Ramos (cell line): ENCODE data around the gene RXFP1.

Source experiments
- in situ Hi-C: fragments of 300-500 bp; cut with MboI; formaldehyde crosslinking; loops from one replicate; pipeline ENCODE4 v1.14.3; 2022; ENCODE audit warnings: low sequenced_read_pairs; ENCODE audit not compliant: unreplicated experiment

Gene RXFP1

DNA sequence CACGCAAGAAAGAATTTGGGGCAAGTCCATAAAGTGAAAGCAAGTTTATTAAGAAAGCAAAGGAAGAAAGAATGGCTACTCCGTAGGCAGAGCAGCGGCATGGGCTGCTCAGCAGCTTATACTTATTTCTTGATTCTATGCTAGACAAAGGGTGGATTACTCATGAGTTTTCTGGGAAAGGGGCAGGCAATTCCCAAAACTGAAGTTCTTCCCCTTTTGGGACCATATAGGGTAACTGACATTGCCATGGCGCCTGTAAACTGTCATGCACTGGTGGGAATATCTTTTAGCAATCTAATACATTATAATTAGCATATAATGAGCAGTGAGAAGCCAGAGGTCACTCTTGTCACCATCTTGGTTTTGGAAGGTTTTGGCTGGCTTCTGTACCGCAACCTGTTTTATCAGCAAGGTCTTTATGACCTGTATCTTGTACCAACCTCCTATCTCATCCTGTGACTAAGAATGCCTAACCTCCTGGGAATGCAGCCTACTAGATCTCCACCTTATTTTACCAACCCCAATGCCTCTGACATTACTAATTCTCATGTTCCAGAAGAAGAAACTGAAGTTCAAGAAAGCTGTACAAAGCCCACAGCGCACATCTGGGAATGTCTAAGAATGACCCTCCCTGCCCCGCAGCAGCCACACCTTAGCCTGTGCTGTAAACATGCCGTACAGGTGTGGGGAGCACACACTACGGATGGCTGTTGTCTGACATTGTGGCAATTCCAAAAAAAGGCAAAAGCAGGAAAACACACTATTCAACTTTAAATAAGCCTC lies 18.6 kb downstream of the RXFP1 start:
- in situ Hi-C loops: no loop called here

DNA sequence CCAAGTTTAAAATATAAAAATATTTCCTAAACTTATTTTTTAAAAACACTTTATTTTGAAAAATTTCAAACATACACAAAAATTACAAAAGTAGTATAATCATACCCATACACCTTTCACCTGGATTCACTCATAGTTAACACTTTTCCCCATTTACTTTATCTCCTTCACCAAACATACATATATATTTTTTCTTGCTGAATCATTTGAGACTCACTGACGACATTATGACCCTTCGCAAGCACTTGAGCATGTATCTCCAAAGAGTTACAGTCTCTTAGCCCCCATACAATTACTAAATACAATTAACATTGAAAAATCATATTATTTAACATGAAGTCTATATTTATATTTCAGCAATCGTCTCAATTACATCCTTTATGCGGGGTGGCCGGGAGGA lies 19.8 kb downstream of the RXFP1 start:
- in situ Hi-C loops: no loop called here

DNA sequence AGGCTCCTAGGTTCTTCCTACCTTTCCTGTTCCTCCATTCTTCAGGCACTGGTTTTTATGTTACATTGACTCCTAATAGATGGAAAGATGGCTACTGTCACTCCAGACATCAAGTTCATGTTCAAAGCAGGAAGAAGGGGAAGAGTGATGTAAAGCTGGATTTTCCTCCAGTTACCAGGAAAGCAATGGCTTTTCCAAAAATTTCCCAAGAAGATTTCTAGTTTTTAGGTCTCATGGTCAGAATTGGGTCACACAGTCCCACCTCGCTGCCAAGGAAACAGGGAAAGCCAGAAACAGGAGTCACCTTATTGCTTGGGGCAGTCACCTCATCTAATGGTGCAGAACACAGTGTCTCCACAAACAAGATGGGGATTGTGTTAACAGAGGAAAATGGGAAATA lies 21.5 kb downstream of the RXFP1 start:
- in situ Hi-C loops: no loop called here

DNA sequence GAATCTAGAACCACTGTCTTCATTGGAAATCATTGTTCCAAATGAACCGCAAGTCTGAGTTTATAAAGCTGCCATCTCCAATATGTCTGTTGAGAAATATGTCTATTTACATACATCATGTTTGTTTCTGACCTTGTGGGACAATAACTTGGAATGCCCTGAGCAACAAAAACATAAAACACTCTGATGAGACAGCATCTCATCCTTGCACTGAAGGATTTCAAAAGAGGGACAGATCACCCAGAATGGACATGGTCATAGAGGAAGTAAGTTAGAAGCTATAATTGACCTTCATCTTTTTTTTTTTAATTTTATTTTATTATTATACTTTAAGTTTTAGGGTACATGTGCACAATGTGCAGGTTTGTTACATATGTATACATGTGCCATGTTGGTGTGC lies 22.5 kb downstream of the RXFP1 start:
- in situ Hi-C loops: no loop called here

DNA sequence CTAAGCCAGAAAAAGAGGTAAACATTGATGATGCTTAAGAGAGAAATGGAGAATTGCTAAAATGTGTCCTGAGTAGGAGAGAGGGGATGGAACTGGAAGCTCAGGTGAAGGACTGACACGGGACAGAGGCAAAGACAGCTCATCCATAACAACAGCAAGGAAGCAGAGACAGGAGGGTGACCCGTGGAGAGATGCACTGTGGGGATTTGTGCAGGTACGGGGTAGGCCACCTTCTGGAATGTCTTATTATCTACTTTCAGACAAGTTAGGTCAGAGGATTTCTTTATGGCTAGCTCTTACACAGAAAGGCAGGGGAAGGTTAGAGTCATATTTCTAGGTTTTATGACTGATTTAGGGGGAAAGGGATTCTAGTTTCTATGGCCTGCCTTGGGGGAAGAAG lies 31.7 kb downstream of the RXFP1 start:
- in situ Hi-C loops: no loop called here

DNA sequence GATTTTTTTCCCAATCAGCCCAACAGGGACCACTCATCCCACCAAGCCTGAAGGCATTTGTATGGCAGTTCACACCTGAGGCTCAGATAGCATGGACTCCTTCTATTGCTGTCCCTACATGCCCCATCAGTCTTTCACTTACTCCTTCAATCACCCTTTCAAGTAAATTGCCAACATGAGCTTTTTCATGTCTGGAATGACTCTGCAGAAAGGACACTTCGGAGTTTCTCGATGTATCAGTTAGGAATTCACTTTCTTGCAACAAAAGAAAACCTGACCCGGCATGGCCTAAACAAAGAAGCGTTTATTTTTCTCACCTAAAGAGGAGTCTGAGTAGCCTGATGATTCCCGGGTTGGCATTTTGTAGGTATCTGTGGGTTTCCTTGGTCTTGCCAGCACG lies 38.6 kb downstream of the RXFP1 start:
- in situ Hi-C loops: no loop called here

DNA sequence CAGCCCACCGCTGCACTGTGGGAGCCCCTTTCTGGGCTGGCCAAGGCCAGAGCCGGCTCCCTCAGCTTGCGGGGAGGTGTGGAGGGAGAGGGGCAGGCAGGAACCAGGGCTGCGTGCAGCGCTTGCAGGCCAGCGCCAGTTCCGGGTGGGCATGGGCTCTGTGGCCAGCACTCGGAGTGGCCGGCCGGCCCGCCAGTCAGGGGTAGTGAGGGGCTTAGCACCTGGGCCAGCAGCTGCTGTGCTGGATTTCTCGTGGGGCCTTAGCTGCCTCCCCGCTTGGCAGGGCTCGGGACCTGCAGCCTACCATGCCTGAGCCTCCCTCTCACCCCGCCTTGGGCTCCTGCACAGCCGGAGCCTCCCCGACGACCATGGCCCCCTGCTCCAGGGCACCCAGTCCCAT lies 45.2 kb downstream of the RXFP1 start:
- in situ Hi-C loops: no loop called here

DNA sequence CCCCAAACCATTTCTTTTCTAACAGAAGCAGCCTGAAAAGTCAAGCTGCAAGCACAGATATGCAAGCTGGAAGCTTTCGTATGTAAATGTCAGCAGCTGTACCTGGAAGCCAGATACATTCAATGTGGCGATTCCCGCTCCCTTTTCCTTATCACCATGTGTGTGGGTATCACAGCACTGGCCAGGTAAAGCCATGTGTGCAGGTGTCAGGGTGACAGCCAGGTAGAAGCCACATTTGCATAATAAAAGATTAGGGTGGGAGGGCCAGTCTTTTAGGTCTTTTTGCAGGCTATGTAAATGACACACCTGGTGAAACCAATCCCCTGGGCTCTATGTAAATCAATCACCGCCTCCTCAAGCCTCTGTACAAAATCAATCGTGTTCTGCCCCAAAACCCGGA lies 50.1 kb downstream of the RXFP1 start:
- in situ Hi-C loops: no loop called here

DNA sequence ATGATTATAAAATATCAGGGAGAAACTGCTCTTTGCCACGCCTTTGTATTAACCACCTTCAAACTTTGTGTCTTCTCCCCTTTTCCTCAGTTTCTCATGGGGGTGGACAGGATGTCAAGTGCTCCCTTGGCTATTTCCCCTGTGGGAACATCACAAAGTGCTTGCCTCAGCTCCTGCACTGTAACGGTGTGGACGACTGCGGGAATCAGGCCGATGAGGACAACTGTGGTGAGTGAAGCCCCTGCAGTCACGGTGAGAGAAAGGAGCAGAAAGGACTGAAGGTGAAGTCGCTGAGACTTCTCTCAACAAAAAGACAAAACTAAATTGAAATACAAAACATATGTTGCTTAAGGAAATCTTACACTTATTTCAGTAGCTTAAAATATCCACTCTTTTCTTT lies 50.9 kb downstream of the RXFP1 start:
- in situ Hi-C loops: no loop called here

DNA sequence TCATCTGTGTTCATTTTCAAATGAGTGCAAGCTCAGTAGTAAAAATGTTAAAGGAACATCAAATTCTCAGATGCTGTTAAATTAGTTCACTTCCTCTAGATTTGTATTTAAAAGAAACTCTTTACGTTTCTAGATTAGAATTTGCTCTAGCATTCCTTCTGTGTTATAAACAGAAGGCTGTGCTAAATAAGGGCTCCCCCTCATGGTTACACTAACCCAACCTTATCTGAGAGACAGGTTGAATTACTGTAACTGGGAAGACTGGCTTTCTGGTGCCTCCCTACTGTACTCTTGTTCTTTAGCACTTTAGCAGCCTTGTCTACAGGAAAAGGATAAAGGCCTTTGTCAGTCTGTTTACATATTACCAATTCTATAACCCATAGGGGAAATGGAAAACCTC lies 56.8 kb downstream of the RXFP1 start:
- in situ Hi-C loops: no loop called here

DNA sequence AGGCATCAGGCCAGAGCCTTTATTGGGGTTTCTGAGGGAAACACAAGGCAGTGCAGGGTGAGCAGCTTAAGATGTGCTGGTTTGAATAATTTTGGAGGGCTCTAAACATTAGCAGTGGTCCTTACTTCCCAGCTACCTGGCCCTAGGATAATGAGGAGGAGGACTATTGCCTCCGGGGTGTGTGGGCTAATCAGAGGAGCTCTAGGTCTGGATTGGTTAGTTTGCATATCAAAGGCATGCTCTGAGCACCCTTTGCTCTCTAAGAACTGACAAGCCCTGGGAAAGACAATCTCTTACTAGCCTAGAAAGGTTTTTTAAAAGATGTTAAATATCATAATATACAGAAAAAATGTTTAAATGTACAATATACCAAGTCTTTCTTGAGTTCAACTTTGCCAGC lies 58.4 kb downstream of the RXFP1 start:
- in situ Hi-C loops: no loop called here

DNA sequence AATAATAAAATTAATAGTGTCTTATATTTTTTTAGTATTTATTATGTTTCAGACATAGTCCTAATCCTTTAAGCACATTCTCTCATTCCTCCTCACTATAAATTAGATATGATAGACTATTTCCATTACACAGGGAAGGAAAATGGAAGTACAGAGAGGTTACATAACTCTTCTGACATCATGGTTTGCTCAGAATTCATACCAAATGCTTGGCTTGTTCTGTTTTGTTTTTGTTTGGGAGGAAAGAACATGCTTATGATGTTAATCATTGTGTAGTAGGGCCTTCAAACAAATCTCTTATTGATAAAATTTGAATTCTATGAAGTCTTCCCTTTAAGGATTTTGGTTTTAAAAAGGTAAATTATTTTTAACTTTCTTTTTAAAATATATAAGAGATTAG lies 59.5 kb downstream of the RXFP1 start:
- in situ Hi-C loops: no loop called here

DNA sequence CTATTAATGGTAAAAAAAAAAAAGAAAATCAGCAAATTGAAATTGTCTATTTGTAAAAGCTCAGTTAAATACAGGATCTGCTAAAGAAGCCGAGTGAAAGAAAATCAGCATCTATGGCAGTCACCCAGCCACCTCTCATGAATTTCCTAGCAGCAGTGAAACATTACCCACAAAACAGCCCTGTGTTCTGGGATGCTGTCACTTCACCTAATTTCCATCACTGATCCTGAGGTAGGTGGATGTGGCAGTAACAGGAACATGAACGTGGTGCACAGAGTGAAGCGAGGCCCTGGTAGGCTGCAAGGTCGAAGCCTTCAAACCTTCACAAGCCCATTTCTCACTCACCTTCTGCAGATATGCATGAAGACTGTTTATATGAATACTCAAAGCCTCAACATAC lies 65.2 kb downstream of the RXFP1 start:
- in situ Hi-C loops: no loop called here

DNA sequence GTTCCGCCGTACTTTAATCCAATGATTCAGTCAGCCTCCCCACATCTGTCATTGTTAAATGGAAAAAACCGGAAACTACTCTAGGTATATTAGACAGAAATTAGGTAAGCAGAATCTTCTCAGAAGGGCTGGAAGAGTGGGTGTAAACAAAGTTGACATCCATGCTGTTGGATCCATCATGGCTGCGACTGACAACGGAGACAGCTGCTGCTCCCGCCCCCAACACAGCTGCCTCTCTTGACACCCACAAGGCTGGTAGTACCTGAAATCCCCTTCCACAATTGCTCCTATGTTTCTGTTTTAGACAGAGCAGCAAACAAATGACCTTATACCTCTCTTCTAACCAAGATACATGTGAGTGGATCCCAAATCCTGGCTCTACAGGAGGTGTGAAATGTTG lies 66.6 kb downstream of the RXFP1 start:
- in situ Hi-C loops: no loop called here

DNA sequence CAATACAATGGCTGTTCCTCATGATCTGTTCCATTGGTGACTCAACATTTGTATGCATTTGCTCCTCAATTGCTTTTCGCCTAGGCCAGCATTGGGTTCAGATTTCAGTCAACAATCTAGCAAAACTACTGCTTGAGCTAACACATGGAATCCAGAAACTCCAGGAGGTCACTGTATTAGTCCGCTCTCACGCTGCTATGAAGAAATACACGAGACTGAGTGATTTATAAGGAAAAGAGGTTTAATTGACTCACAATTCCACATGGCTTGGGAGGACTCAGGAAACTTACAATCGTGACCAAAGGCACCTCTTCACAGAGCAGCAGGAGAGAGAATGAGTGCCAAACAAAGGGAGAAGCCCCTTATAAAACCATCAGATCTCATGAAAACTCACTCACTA lies 67.1 kb downstream of the RXFP1 start:
- in situ Hi-C loops: no loop called here

DNA sequence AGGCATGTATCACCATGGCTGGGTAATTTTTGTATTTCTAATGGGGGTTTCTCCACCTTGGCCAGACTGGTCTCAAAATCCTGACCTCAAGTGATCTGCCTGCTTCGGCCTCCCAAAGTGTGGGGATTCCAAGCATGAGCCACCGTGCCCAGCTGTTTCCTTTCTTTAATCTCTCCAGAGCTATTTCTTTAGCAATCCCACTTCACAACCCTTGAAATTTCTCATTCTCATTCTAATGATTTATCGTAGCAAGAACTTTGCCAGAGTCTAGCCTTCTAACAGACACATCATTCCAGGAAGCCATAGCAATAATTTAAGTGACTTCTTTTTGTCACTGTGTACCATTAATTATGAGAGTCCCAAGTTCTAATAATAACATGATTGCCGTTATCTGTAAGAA lies 68.6 kb downstream of the RXFP1 start:
- in situ Hi-C loops: no loop called here

DNA sequence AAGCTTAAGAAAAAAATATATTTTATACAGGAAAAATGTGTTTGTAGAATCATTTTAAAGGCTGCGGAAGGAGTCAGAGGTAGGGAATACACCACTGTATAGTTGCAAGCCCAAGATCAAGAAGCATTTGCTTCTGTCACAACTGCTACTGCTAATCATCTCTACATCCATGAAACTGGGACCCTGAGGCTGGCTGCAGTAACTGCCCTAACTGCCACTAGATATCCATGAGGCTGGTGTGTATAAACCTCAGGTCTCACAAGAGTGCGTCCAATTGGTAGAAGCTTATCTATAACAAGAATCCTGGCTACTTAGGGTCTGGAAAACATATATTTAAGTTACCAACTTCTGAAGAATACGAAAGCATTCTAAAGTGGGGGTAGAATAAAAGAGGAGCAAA lies 69.1 kb downstream of the RXFP1 start:
- in situ Hi-C loops: no loop called here

DNA sequence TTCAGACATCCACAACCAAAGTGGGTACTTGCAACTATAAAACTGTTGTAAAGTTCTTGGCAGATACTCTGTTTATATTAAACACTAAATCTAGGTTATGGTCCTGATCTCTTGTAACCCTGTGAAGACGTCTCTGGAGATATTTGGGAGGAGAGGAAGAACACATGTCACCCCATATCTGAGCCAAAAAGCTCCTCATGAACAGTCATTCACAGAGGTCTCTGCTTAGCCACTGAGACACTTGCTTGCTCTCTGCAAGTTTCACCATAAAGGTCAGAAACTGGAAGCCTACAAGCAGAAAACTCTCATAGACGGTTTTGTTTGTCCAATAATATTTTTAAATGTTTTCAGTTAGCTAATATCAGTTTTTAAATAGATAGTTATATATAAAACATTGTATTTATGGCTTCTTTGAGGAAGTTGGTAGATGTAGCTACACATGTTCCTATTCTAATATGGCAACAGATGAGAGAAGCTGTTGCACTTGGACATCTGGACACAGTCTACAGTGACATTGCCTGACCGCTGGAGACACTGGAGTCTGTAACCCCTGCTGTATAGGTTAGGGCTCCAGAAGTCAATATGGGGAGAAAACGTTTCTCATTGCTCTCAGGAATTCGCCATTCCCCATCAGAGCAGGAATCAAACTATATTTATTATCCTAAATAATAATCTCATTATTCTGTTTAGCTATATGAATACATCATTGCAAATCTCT lies 76.4 kb downstream of the RXFP1 start:
- in situ Hi-C loops: no loop called here

DNA sequence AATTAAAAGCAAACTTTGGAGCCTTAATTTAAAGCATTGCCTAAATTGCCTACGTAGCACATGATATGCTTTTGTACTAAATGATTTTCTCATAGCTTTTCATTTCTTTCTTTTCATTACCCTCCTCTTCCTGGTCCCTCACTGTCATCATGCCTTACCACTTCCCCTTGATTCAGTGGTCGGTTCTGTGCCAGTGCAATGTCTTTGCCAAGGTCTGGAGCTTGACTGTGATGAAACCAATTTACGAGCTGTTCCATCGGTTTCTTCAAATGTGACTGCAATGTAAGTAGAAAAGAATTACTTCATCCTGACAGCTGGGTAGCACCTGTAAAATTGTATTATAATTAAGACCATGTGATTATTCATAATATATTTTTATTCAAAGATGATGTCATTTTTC lies 77.5 kb downstream of the RXFP1 start:
- in situ Hi-C loops: no loop called here

DNA sequence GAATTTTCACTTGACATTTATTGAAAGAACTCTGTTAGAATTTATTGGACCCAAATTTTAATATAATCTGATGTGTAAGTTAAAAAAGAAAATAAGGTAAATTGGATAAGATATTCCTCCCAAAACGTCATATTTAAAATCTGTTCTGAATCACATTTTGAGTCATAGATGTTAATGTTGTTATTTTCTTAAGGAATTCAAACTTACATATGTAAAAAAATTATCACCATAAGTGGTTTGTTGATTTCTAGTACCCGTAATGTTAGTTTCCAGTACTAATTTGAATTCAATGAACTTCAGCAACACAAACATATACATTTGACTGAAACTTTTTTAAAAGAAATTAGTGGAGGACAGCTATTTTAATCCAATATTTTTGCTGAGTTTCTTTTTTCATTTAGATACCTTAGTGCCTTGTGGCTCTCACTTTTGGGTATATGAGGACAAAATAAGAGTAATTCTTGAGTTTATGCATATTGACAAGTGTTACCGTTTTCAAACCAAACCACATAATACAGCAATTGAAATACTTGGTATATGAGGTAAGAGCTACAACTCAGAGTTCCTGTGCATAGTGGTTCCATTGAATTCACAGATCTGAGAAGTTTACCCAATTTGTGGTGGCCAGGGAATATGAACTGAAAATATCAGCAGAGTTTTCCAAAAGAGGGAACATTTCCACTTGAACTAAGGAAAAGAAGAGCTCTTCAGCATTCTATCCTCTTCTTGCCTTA lies 78.2 kb downstream of the RXFP1 start:
- in situ Hi-C loops: no loop called here

DNA sequence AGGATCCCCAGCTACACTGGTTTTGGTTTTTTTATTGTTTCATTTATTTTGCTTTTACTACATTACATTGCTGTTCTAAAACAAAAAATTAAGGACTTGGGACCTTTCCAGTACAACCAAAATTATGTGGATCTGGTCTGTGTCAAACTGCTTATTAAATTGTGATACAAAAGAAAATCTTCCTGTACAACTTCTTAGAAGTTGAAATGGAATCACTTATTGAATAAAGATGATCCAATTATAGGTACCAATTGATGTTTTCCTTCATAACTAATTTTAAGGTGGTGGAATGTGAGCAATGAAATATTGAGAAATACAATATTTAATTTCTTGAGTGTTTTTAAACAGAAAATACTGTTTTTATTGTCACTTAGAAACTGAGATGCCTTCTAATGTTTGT lies 82.7 kb downstream of the RXFP1 start:
- in situ Hi-C loops: no loop called here
